ENCODE results near the gene THRB. TPM values are rescaled to one million over a fixed set of nuclear protein-coding genes. Genes with fewer than 3 reads are reported as not detected.

THRB gene
- total RNA-seq, 4 donors from 2014 or later, result 9.8 to 52.4 (median 31.3) TPM

DNA sequence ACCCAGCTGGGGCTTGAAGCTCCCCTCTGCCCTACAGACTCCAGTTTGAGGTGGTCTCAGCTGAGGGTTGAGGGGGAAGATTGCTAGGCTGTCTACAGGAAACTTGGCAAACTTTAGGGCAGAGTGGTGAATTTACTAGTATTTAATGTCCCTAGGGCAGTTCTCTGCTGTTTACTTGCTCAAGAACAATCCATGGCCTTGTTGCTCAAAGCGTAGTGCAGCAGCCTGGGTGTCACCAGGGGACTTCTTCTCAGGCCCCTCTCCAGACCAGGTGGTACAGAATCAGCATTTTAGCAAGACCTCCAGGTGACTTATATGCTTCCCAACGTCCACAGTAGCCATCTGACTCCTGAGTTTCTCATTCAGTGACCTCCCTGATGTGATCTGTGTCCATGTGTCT is 360.7 kb downstream of the THRB start:
- H3K4me3 ChIP-seq, result no peak overlapping the region
- peaks cover 0 to 18% (median 4%) of the 10 kb centered on the region in 4 donors for H3K4me1 ChIP-seq
- WGBS, 2 donors (ENCODE audit: low coverage in 1 of 2), result 52% methylated on average over 2 of the region's 2 CpGs; no CpG with 5 or more reads in 1 of the 2 donors
- H3K9me3 ChIP-seq, result no peaks in the 10 kb centered on the region
- no peak for DNase-seq
- H3K27me3 ChIP-seq, result no peaks in the 10 kb centered on the region
- intact Hi-C loops (cut with DNase I; ENCODE audit: low total_unique reads), result no loop called here
- in situ Hi-C loops (cut with MboI; ENCODE audit: low pct_ligation_motif_present in 1 of 4, low pct_unique_long_range_greater_than_20kb in 1 of 4, low sequenced_read_pairs in 3 of 4), result no loop called here
- TF ChIP-seq, protein P1, sequence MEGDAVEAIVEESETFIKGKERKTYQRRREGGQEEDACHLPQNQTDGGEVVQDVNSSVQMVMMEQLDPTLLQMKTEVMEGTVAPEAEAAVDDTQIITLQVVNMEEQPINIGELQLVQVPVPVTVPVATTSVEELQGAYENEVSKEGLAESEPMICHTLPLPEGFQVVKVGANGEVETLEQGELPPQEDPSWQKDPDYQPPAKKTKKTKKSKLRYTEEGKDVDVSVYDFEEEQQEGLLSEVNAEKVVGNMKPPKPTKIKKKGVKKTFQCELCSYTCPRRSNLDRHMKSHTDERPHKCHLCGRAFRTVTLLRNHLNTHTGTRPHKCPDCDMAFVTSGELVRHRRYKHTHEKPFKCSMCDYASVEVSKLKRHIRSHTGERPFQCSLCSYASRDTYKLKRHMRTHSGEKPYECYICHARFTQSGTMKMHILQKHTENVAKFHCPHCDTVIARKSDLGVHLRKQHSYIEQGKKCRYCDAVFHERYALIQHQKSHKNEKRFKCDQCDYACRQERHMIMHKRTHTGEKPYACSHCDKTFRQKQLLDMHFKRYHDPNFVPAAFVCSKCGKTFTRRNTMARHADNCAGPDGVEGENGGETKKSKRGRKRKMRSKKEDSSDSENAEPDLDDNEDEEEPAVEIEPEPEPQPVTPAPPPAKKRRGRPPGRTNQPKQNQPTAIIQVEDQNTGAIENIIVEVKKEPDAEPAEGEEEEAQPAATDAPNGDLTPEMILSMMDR (IDR thresholded peaks at IDR 0.05), result no peak
- no peak for TF ChIP-seq POLR2A (IDR thresholded peaks at IDR 0.05)
- H3K36me3 ChIP-seq, result peaks cover 0 to 12% (median 0%) of the 10 kb centered on the region in 4 donors
- no peak overlapping the region for H3K27ac ChIP-seq

DNA sequence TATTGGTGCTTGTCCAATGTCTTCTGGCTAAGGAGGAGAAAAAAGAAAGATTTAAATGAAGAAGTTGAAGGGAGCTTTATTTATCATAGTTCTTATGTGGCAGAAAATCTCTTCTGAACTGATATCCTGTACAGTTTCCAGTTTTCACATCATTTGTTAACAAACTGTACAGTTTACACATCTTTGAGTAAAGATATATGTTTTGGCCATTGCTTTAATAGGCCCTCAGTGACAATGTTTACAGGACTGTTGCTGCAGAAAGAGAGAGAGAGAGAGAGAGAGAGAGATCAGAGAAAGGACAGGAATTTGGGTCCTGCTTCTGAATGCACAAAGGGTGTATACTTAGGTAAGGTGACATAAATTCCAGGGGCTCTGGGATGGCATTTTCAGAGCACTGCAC is 361.2 kb downstream of the THRB start:
- Histone ChIP-seq H3K27ac (no peak overlapping the region), H3K27me3 (no peaks in the 10 kb centered on the region), H3K4me3 (no peak overlapping the region), H3K4me1 (peaks cover 0 to 14% (median 4%) of the 10 kb centered on the region in 4 donors), H3K36me3 (peaks cover 0 to 12% (median 0%) of the 10 kb centered on the region in 4 donors), H3K9me3 (no peaks in the 10 kb centered on the region)
- intact Hi-C loops (cut with DNase I; ENCODE audit: low total_unique reads), result no loop called here
- TF ChIP-seq, protein P1 (IDR thresholded peaks at IDR 0.05), result no peak
- TF ChIP-seq POLR2A (IDR thresholded peaks at IDR 0.05) (no peak), EP300 (IDR thresholded peaks at IDR 0.05; ENCODE audit: low read depth) (no peak), POLR2AphosphoS5 (IDR thresholded peaks at IDR 0.05) (no peak)
- in situ Hi-C loops (cut with MboI; ENCODE audit: low pct_ligation_motif_present in 1 of 4, low pct_unique_long_range_greater_than_20kb in 1 of 4, low sequenced_read_pairs in 3 of 4), result no loop called here
- no peak for DNase-seq

DNA sequence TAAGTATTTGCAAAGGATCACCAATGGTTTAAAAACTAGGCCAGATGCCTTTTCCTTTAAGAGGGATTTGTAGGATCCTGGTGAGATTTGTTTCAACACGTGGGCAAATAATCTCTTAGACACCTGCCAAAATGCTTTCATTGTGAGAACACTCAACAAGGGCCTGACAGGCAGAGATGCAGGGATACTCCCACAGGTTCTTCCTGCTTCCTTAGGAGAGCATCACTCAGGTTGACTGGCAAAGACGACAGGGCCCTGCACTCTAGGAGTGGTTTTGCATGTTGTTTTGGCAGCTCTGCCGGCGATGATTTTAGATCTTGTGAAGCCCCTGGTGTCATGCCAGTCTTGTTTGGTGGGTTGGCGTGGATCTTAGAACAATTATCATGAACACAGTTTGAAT is 365.1 kb downstream of the THRB start:
- in situ Hi-C loops (cut with MboI; ENCODE audit: low pct_ligation_motif_present in 1 of 4, low pct_unique_long_range_greater_than_20kb in 1 of 4, low sequenced_read_pairs in 3 of 4) (no loop called here), intact Hi-C loops (cut with DNase I; ENCODE audit: low total_unique reads) (no loop called here)
- no peak for DNase-seq
- no peak overlapping the region for H3K4me3 ChIP-seq
- TF ChIP-seq EP300 (IDR thresholded peaks at IDR 0.05; ENCODE audit: low read depth) (no peak), POLR2AphosphoS5 (IDR thresholded peaks at IDR 0.05) (no peak), POLR2A (IDR thresholded peaks at IDR 0.05) (no peak)
- TF ChIP-seq, protein P1 (IDR thresholded peaks at IDR 0.05), result no peak
- H3K27ac ChIP-seq, result no peak overlapping the region
- H3K9me3 ChIP-seq, result no peaks in the 10 kb centered on the region
- WGBS, 2 donors (ENCODE audit: low coverage in 1 of 2), result 50 to 84% methylated on average over 1 to 5 of the region's 5 CpGs
- H3K36me3 ChIP-seq, result peaks cover 0 to 12% (median 0%) of the 10 kb centered on the region in 4 donors
- no peaks in the 10 kb centered on the region for H3K27me3 ChIP-seq
- H3K4me1 ChIP-seq, result no peaks in the 10 kb centered on the region

DNA sequence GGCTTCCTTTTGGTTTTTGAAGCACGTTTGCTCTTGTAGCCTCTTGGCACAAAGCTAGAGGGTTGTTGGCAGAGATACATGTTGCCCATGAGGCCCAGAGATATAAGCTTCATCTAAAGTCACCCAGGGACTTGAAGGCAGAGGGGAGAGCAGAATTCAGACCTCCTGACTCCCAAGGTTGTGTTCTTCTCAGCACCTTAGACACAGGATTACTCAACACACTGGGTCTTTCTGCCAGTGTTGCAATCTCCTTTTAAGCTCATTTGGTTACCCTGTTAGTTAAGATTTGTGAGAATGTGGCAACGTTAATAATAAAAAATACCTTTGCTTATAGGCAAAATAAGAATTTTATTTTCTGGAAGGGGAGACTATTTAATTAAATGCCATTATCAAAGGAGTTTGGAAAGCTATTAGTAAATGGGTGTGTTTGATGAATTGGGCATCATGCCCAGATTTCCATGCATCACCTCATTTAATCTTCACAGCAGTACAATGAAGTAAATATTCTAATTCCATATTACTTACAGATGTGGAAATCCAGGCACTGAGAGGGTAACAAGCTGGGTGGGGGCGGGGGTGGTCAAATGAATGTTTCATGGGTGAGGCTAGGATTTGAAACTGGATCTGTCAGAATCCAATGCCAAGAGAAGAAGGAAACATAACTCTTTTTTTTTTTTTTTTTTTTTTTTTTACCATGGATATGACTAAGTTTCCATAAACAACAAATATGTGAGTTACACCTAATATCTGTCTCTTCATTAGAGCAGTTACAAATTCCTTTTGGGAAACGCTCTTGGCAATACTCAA is 366.2 kb downstream of the THRB start:
- in situ Hi-C loops (cut with MboI; ENCODE audit: low pct_ligation_motif_present in 1 of 4, low pct_unique_long_range_greater_than_20kb in 1 of 4, low sequenced_read_pairs in 3 of 4) (no loop called here), intact Hi-C loops (cut with DNase I; ENCODE audit: low total_unique reads) (no loop called here)
- Histone ChIP-seq H3K36me3 (peaks cover 0 to 12% (median 0%) of the 10 kb centered on the region in 4 donors), H3K27ac (no peak overlapping the region), H3K4me3 (no peak overlapping the region), H3K27me3 (no peaks in the 10 kb centered on the region), H3K9me3 (no peaks in the 10 kb centered on the region), H3K4me1 (no peaks in the 10 kb centered on the region)
- WGBS, 2 donors (ENCODE audit: low coverage in 1 of 2), result 59 to 61% methylated on average over 3 to 4 of the region's 4 CpGs
- TF ChIP-seq, protein P1 (IDR thresholded peaks at IDR 0.05), result no peak
- no peak for TF ChIP-seq EP300 (IDR thresholded peaks at IDR 0.05; ENCODE audit: low read depth)
- TF ChIP-seq POLR2A (IDR thresholded peaks at IDR 0.05), result no peak
- no peak for TF ChIP-seq POLR2AphosphoS5 (IDR thresholded peaks at IDR 0.05)
- no peak for DNase-seq
